GM19372 (cell line): Measurements from ENCODE around the gene CACNA2D3.

Experiments used
- ATAC-seq: cut with Tn5 transposase; IDR thresholded peaks from one replicate; pipeline ENCODE4 v1.9.1; 2021; ENCODE audit warnings: mild to moderate bottlenecking, low read depth, moderate library complexity; ENCODE audit not compliant: unreplicated experiment

The CACNA2D3 gene

GRCh38 chr3:54313418-54313817 lies 191.1 kb downstream of the CACNA2D3 start:
- no peak for ATAC-seq

- ATAC-seq: no peak
Observed at GRCh38 chr3:54321520-54321919, 199.2 kb downstream of the CACNA2D3 start.

- ATAC-seq: no peak
Observed at GRCh38 chr3:54322354-54322753, 200.0 kb downstream of the CACNA2D3 start.

GRCh38 chr3:54324103-54324502 lies 201.8 kb downstream of the CACNA2D3 start:
- ATAC-seq: no peak

GRCh38 chr3:54326951-54327350 lies 204.6 kb downstream of the CACNA2D3 start:
- no peak for ATAC-seq

GRCh38 chr3:54331341-54331740 lies 209.0 kb downstream of the CACNA2D3 start:
- no peak for ATAC-seq

- ATAC-seq: no peak
Observed at GRCh38 chr3:54337846-54338245, 215.5 kb downstream of the CACNA2D3 start.

GRCh38 chr3:54339608-54340007 lies 217.3 kb downstream of the CACNA2D3 start:
- no peak for ATAC-seq

GRCh38 chr3:54341811-54342210 lies 219.5 kb downstream of the CACNA2D3 start:
- ATAC-seq: no peak

GRCh38 chr3:54342676-54343075 lies 220.3 kb downstream of the CACNA2D3 start:
- no peak for ATAC-seq

GRCh38 chr3:54343495-54343894 lies 221.1 kb downstream of the CACNA2D3 start:
- no peak for ATAC-seq

- ATAC-seq: no peak
Observed at GRCh38 chr3:54344601-54345231, 222.4 kb downstream of the CACNA2D3 start.

- ATAC-seq: no peak
Observed at GRCh38 chr3:54345847-54346375, 223.6 kb downstream of the CACNA2D3 start.

GRCh38 chr3:54347060-54347459 lies 224.7 kb downstream of the CACNA2D3 start:
- no peak for ATAC-seq

GRCh38 chr3:54347933-54348332 lies 225.6 kb downstream of the CACNA2D3 start:
- no peak for ATAC-seq

GRCh38 chr3:54349231-54349652 lies 226.9 kb downstream of the CACNA2D3 start:
- ATAC-seq: no peak

GRCh38 chr3:54349691-54350090 lies 227.3 kb downstream of the CACNA2D3 start:
- ATAC-seq: no peak

- no peak for ATAC-seq
Observed at GRCh38 chr3:54353546-54353945, 231.2 kb downstream of the CACNA2D3 start.

- ATAC-seq: no peak
Observed at GRCh38 chr3:54353946-54354345, 231.6 kb downstream of the CACNA2D3 start.

GRCh38 chr3:54355800-54356199 lies 233.4 kb downstream of the CACNA2D3 start:
- ATAC-seq: no peak

GRCh38 chr3:54356261-54357045 lies 234.1 kb downstream of the CACNA2D3 start:
- ATAC-seq: no peak

GRCh38 chr3:54357301-54357700 lies 234.9 kb downstream of the CACNA2D3 start:
- no peak for ATAC-seq
